C4-2B (cell line): Measurements from ENCODE around the gene ARHGAP15.

Experiments used
- H3K27ac ChIP-seq: fragments of 450-650 bp; 2 replicates; pipeline ENCODE4 v1.5.1; 2017
- CTCF ChIP-seq: fragments of 450-650 bp; conservative IDR thresholded peaks from 2 replicates; pipeline ENCODE4 v1.5.1; 2017; ENCODE audit warnings: mild to moderate bottlenecking
- ZFX ChIP-seq: fragments of 450-650 bp; IDR thresholded peaks from 2 replicates; pipeline ENCODE4 v1.6.1; 2017

The ARHGAP15 gene

GRCh38 chr2:143698352-143698751, 569.1 kb downstream of the ARHGAP15 start:
- no peak overlapping the region for H3K27ac ChIP-seq
- no peak for TF ChIP-seq CTCF
- no peak for TF ChIP-seq ZFX

GRCh38 chr2:143698888-143699570, 569.8 kb downstream of the ARHGAP15 start:
- TF ChIP-seq CTCF (no peak), ZFX (no peak)
- no peak overlapping the region for H3K27ac ChIP-seq

GRCh38 chr2:143700865-143701264, 571.6 kb downstream of the ARHGAP15 start:
- TF ChIP-seq CTCF (no peak), ZFX (no peak)
- no peak overlapping the region for H3K27ac ChIP-seq

- H3K27ac ChIP-seq, result no peak overlapping the region
- no peak for TF ChIP-seq CTCF
- no peak for TF ChIP-seq ZFX
Observed at GRCh38 chr2:143701785-143702184, 572.6 kb downstream of the ARHGAP15 start.

GRCh38 chr2:143702931-143703330, 573.7 kb downstream of the ARHGAP15 start:
- TF ChIP-seq ZFX (no peak), CTCF (no peak)
- H3K27ac ChIP-seq, result no peak overlapping the region

- no peak overlapping the region for H3K27ac ChIP-seq
- TF ChIP-seq ZFX, result no peak
- no peak for TF ChIP-seq CTCF
Observed at GRCh38 chr2:143704451-143705106, 575.4 kb downstream of the ARHGAP15 start.

GRCh38 chr2:143705108-143705707, 576.0 kb downstream of the ARHGAP15 start:
- TF ChIP-seq CTCF (no peak), ZFX (no peak)
- no peak overlapping the region for H3K27ac ChIP-seq
